Measurements from ENCODE around the gene RARRES2.

DNA sequence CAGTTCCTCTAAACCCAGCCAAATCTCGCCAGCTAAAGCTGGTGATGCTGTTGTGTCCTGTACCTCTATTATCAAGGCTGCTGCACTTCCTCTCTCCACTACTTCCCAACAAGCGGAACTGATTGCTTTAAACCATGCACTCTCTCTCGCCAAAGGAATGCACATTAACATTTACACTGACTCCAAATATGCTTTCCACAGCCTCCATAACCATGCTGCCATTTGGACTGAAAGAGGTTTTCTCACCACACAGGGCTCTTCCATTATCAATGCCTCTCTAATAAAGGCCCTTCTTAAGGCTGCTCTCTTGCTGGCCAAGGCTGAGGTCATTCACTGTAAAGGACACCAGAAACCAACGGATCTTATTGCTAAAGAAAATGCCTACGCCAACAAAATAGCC, 29.7 kb downstream of the RARRES2 start:
- TF ChIP-seq, protein P1, sequence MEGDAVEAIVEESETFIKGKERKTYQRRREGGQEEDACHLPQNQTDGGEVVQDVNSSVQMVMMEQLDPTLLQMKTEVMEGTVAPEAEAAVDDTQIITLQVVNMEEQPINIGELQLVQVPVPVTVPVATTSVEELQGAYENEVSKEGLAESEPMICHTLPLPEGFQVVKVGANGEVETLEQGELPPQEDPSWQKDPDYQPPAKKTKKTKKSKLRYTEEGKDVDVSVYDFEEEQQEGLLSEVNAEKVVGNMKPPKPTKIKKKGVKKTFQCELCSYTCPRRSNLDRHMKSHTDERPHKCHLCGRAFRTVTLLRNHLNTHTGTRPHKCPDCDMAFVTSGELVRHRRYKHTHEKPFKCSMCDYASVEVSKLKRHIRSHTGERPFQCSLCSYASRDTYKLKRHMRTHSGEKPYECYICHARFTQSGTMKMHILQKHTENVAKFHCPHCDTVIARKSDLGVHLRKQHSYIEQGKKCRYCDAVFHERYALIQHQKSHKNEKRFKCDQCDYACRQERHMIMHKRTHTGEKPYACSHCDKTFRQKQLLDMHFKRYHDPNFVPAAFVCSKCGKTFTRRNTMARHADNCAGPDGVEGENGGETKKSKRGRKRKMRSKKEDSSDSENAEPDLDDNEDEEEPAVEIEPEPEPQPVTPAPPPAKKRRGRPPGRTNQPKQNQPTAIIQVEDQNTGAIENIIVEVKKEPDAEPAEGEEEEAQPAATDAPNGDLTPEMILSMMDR (IDR thresholded peaks at IDR 0.05 in 2 of 3, conservative IDR thresholded peaks at IDR 0.05 in 1 of 3; ENCODE audit: borderline replicate concordance in 1 of 3, insufficient read depth in 1 of 3, low read depth in 2 of 3, low read length in 2 of 3): no peak
- TF ChIP-seq RAD21 (IDR thresholded peaks at IDR 0.05; ENCODE audit: low read depth) (no peak), CBX3 (IDR thresholded peaks at IDR 0.05; ENCODE audit: low read depth) (no peak), EZH2 (IDR thresholded peaks at IDR 0.05) (no peak)
- TF ChIP-seq, protein P2, sequence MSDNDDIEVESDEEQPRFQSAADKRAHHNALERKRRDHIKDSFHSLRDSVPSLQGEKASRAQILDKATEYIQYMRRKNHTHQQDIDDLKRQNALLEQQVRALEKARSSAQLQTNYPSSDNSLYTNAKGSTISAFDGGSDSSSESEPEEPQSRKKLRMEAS (IDR thresholded peaks at IDR 0.05): no peak

Data from HCT116 (cell line).